ENCODE data around the gene PDE1C.

- TF ChIP-seq CTCF (conservative IDR thresholded peaks at IDR 0.05; ENCODE audit: low read length) (no peak), EZH2phosphoT487 (IDR thresholded peaks at IDR 0.05; ENCODE audit: borderline replicate concordance, low read depth, low read length) (no peak)
These were observed 234.7 kb downstream of the PDE1C start for GRCh38 chr7:31835471-31835870.
